HG02642 (cell line): ENCODE data around the gene LILRA6.
"Not testable (repeated sequence)": the region's sequence is repeated elsewhere in the genome, so short reads cannot be mapped to it uniquely, and the experiment has no call there.

Experiments used
- ATAC-seq: cut with Tn5 transposase; IDR thresholded peaks from one replicate; pipeline ENCODE4 v1.9.1; 2021; ENCODE audit warnings: mild to moderate bottlenecking; ENCODE audit not compliant: unreplicated experiment, poor library complexity

The LILRA6 gene

GRCh38 chr19:54239491-54240371, 2.9 kb downstream of the LILRA6 start:
- ATAC-seq: not testable (repeated sequence)

GRCh38 chr19:54233941-54234340, 8.6 kb downstream of the LILRA6 start:
- ATAC-seq: no peak

- peak; percentile 78 for ATAC-seq
Measured at GRCh38 chr19:54231077-54231931, 11.3 kb downstream of the LILRA6 start.

- no peak for ATAC-seq
Measured at GRCh38 chr19:54230031-54230430, 12.6 kb downstream of the LILRA6 start.

GRCh38 chr19:54229146-54229545, 13.4 kb downstream of the LILRA6 start:
- ATAC-seq: no peak

- not testable (repeated sequence) for ATAC-seq
Measured at GRCh38 chr19:54224619-54225018, 18.0 kb downstream of the LILRA6 start.

GRCh38 chr19:54223937-54224281, 18.7 kb downstream of the LILRA6 start:
- not testable (repeated sequence) for ATAC-seq

- not testable (repeated sequence) for ATAC-seq
Measured at GRCh38 chr19:54223277-54223936, 19.2 kb downstream of the LILRA6 start.

GRCh38 chr19:54222474-54223276, 19.9 kb downstream of the LILRA6 start, which contains the start of gene LILRB3:
Gene LILRB3, minus strand, starts transcription at chr19:54223007. Its CDS starts 31 bp downstream, at chr19:54222976.
- not testable (repeated sequence) for ATAC-seq

GRCh38 chr19:54221947-54222346, 20.6 kb downstream of the LILRA6 start:
- ATAC-seq: not testable (repeated sequence)

GRCh38 chr19:54219702-54220101, 22.9 kb downstream of the LILRA6 start:
- not testable (repeated sequence) for ATAC-seq

GRCh38 chr19:54218960-54219661, 23.5 kb downstream of the LILRA6 start:
- no peak for ATAC-seq

GRCh38 chr19:54218259-54218658, 24.3 kb downstream of the LILRA6 start:
- no peak for ATAC-seq

- ATAC-seq: not testable (repeated sequence)
Measured at GRCh38 chr19:54217517-54218247, 24.9 kb downstream of the LILRA6 start.

- no peak for ATAC-seq
Measured at GRCh38 chr19:54216869-54217268, 25.7 kb downstream of the LILRA6 start.

GRCh38 chr19:54214734-54215133, 27.9 kb downstream of the LILRA6 start:
- not testable (repeated sequence) for ATAC-seq

GRCh38 chr19:54214217-54214616, 28.4 kb downstream of the LILRA6 start:
- ATAC-seq: not testable (repeated sequence)

- no peak for ATAC-seq
Measured at GRCh38 chr19:54211235-54211634, 31.4 kb downstream of the LILRA6 start.
